IPS DF 6.9 (cell line): ENCODE data around the gene WIPF3.

Experiments used
- DNase-seq: peaks from one replicate; pipeline ENCODE4 v3.0.0-alpha.2; 2013; ENCODE audit warnings: low read depth, low spot score
- H3K27ac ChIP-seq: one replicate; pipeline ENCODE4 v1.5.1; 2013; ENCODE audit warnings: low read length, control low read depth
- H3K27me3 ChIP-seq: 2 replicates; pipeline ENCODE4 v1.6.1; 2013; ENCODE audit warnings: mild to moderate bottlenecking, low read length; ENCODE audit not compliant: control insufficient read depth, insufficient read depth
- H3K36me3 ChIP-seq: 2 replicates; pipeline ENCODE4 v1.6.1; 2013; ENCODE audit warnings: low read length; ENCODE audit not compliant: control insufficient read depth, insufficient read depth
- H3K4me1 ChIP-seq: 2 replicates; pipeline ENCODE4 v1.6.1; 2013; ENCODE audit warnings: low read length; ENCODE audit not compliant: control insufficient read depth, insufficient read depth
- H3K4me3 ChIP-seq: 2 replicates; pipeline ENCODE4 v1.5.1; 2013; ENCODE audit warnings: mild to moderate bottlenecking, low read length
- H3K9me3 ChIP-seq: 2 replicates; pipeline ENCODE4 v1.6.1; 2013; ENCODE audit warnings: low read length, inconsistent platforms; ENCODE audit not compliant: control insufficient read depth, insufficient read depth
- WGBS: extraction: QIAGEN DNeasy Blood & Tissue Kit; methylation state at CpG from one replicate; pipeline ENCODE4 v1.1.7; 2013; ENCODE audit warnings: mixed read lengths, missing lambda C conversion rate; ENCODE audit not compliant: insufficient read length, insufficient coverage; 5-methylcytosine and 5-hydroxymethylcytosine counted together

WIPF3 gene

GRCh38 chr7:29878081-29878688 is 71.9 kb downstream of the WIPF3 start:
- Histone ChIP-seq H3K4me1 (peaks cover 5% of the 10 kb centered on the region), H3K4me3 (no peak overlapping the region), H3K9me3 (no peaks in the 10 kb centered on the region), H3K27me3 (no peaks in the 10 kb centered on the region), H3K36me3 (no peaks in the 10 kb centered on the region), H3K27ac (no peak overlapping the region)
- no CpG with 5 or more reads among the region's 5 CpGs for WGBS
- no peak for DNase-seq

GRCh38 chr7:29879609-29880008 is 73.3 kb downstream of the WIPF3 start:
- H3K4me3 ChIP-seq = no peak overlapping the region
- no peaks in the 10 kb centered on the region for H3K9me3 ChIP-seq
- H3K4me1 ChIP-seq = peaks cover 7% of the 10 kb centered on the region
- H3K27ac ChIP-seq = no peak overlapping the region
- WGBS = no CpG with 5 or more reads among the region's 2 CpGs
- no peaks in the 10 kb centered on the region for H3K27me3 ChIP-seq
- H3K36me3 ChIP-seq = no peaks in the 10 kb centered on the region
- no peak for DNase-seq

GRCh38 chr7:29881724-29882123 is 75.4 kb downstream of the WIPF3 start:
- no CpG with 5 or more reads among the region's 7 CpGs for WGBS
- Histone ChIP-seq H3K4me3 (no peak overlapping the region), H3K9me3 (no peaks in the 10 kb centered on the region), H3K27me3 (no peaks in the 10 kb centered on the region), H3K27ac (no peak overlapping the region), H3K36me3 (no peaks in the 10 kb centered on the region), H3K4me1 (peaks cover 7% of the 10 kb centered on the region)
- no peak for DNase-seq

DNA sequence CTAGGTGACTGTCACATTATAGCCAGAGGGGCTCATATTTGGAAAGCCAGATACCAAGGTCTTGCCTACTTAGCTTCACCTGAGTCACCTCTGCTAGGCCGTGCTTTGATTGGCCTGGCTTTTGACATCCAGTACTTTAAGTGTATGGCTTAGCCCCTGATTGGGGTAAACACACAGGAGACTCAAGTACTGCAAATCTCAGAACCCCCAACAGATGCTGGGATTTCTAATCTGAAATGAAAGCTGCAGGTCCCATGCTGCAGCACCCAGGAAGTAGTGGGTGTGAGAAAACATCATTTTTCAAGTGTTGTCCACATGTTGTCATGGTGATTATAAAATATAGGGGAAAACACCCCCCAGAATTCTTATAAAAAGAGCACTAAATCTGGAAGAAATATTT is 76.2 kb downstream of the WIPF3 start:
- WGBS = no CpG with 5 or more reads among the region's 1 CpG
- Histone ChIP-seq H3K27me3 (no peaks in the 10 kb centered on the region), H3K36me3 (no peaks in the 10 kb centered on the region), H3K4me1 (peaks cover 7% of the 10 kb centered on the region), H3K27ac (no peak overlapping the region), H3K9me3 (no peaks in the 10 kb centered on the region), H3K4me3 (no peak overlapping the region)
- no peak for DNase-seq

DNA sequence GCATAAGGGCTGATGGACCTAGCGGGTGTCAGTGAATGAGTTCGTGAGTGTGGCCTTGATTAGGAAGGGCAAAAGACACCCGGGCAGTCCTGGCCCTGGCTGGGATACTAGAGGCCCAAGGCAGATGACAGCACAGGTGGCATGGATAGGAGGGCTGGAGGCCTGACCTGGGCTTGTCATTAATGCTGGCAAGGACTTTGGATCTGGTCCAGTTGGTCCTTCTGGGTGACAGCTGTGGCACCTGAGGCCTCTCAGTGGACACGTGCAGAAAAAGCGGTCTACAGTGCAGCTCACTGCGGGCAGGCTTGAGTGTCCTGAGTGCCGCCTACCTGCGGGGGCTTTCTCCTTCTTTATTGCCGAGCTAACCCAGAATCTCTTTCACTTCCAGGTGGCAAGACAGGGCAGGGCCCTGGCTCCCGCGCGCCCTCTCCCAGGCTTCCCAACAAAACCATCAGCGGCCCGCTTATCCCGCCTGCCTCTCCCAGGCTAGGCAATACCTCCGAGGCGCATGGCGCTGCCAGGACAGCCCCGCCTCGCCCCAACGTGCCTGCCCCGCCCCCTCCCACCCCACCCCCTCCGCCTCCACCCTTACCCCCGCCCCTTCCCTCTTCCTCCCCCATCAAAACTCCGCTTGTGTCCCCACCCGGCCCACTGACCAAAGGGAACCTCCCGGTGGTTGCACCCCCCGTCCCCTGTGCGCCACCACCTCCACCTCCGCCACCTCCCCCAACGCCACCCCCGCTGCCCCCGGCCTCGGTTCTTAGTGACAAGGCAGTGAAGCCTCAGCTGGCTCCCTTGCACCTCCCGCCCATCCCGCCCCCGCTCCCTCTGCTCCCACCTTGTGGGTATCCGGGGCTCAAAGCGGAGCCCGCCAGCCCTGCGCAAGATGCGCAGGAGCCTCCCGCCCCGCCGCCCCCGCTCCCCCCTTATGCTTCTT is 77.4 kb downstream of the WIPF3 start:
- Histone ChIP-seq H3K27me3 (no peaks in the 10 kb centered on the region), H3K4me1 (peaks cover 7% of the 10 kb centered on the region), H3K4me3 (peak overlapping the region; percentile 58; the same call in 1 of the 2 replicates), H3K36me3 (0 out of 2 replicates have a peak, but pooled peaks cover 2% of the 10 kb centered on the region), H3K9me3 (no peaks in the 10 kb centered on the region), H3K27ac (no peak overlapping the region)
- WGBS = no CpG with 5 or more reads among the region's 46 CpGs
- no peak for DNase-seq

DNA sequence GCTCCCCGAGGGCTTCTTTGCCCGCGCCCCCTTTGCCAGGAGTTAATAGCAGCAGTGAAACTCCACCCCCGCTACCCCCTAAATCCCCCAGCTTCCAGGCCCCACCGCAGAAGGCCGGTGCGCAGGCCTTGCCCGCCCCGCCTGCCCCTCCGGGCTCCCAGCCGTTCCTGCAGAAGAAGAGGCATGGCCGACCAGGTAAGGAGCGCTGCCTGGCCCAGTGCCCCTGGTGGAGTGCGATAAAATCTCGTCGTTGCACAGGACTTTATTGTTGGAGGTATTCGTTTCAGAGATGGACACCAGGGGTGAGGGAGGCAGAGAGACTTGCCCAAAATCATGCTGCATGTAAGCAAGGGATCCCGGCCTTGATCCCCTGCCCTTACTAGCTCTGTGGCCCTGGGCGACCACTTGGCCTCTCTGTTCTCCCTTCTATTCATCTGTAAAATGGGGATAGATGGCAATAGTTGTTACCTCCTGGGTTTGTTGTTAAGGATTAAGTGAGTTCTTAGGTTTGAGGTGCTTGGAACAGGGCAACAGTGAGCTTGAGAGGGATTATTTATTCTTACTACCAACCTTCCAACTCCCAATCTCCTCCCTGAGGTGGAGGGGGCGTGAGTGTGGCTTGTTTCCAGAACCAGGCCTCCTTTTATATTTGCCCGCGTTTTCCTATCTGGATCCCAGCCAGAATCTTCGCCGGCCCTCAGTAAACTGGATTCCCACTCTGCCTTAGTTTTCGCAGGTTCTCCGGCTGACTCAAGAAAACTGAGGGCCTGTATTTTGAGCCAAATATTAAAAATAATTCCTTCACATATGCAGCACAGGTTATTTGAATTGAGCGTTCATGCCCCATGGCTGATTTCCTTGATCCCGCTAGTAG is 78.3 kb downstream of the WIPF3 start:
- 0 out of 2 replicates have a peak, but pooled peaks cover 2% of the 10 kb centered on the region for H3K36me3 ChIP-seq
- peak overlapping the region; percentile 58 for H3K4me3 ChIP-seq
- no peak for DNase-seq
- peaks cover 7% of the 10 kb centered on the region for H3K4me1 ChIP-seq
- H3K27me3 ChIP-seq = no peaks in the 10 kb centered on the region
- no peak overlapping the region for H3K27ac ChIP-seq
- H3K9me3 ChIP-seq = no peaks in the 10 kb centered on the region
- no CpG with 5 or more reads among the region's 28 CpGs for WGBS

DNA sequence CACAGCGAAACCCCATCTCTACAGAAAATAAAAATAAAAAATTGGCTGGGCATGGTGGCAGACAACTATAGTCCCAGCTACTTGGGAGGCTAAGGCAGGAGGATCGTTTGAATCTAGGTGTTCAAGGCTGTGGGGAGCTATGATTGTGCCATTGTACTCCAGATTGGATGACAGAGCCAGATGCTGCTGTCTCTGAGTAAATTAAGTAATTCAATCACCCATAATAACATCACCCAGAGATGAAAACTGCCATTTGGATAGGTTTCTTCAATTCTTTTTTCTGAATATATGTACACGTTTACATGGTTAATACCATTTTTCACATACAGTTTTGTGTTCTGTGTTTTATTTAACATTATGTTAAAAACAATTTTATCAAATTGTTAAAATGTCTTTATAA is 79.3 kb downstream of the WIPF3 start:
- no CpG with 5 or more reads among the region's 3 CpGs for WGBS
- Histone ChIP-seq H3K9me3 (no peaks in the 10 kb centered on the region), H3K36me3 (peaks cover 4% of the 10 kb centered on the region; the same call in 1 of the 2 replicates), H3K4me1 (peaks cover 7% of the 10 kb centered on the region), H3K27ac (no peak overlapping the region), H3K27me3 (no peaks in the 10 kb centered on the region), H3K4me3 (no peak overlapping the region)
- DNase-seq = no peak

- WGBS = no CpG with 5 or more reads among the region's 2 CpGs
- H3K4me3 ChIP-seq = no peak overlapping the region
- H3K27ac ChIP-seq = no peak overlapping the region
- peaks cover 4% of the 10 kb centered on the region; the same call in 1 of the 2 replicates for H3K36me3 ChIP-seq
- H3K27me3 ChIP-seq = no peaks in the 10 kb centered on the region
- no peak for DNase-seq
- peaks cover 7% of the 10 kb centered on the region for H3K4me1 ChIP-seq
- no peaks in the 10 kb centered on the region for H3K9me3 ChIP-seq
Observed at GRCh38 chr7:29886827-29887226, 80.5 kb downstream of the WIPF3 start.

GRCh38 chr7:29888006-29888405 is 81.7 kb downstream of the WIPF3 start:
- no CpG with 5 or more reads among the region's 7 CpGs for WGBS
- Histone ChIP-seq H3K4me1 (peaks cover 3% of the 10 kb centered on the region), H3K36me3 (peaks cover 4% of the 10 kb centered on the region; the same call in 1 of the 2 replicates), H3K27ac (no peak overlapping the region), H3K27me3 (no peaks in the 10 kb centered on the region), H3K9me3 (no peaks in the 10 kb centered on the region), H3K4me3 (no peak overlapping the region)
- no peak for DNase-seq

- H3K36me3 ChIP-seq = peaks cover 4% of the 10 kb centered on the region; the same call in 1 of the 2 replicates
- no peak overlapping the region for H3K27ac ChIP-seq
- WGBS = no CpG with 5 or more reads among the region's 5 CpGs
- no peak for DNase-seq
- H3K4me3 ChIP-seq = no peak overlapping the region
- no peaks in the 10 kb centered on the region for H3K4me1 ChIP-seq
- H3K27me3 ChIP-seq = no peaks in the 10 kb centered on the region
- H3K9me3 ChIP-seq = no peaks in the 10 kb centered on the region
Observed at GRCh38 chr7:29889288-29889687, 83.0 kb downstream of the WIPF3 start.
